Stimulated activated naive CD8-positive, alpha-beta T cell treated with anti-CD3 and anti-CD28 coated beads, Interleukin-15, Interleukin-2, amounts not matched to agents 100 ng/mL and 50 ng/mL, for 24 hours (primary cell): ENCODE data around the gene NT5M.
"Not testable (repeated sequence)": the region's sequence is repeated elsewhere in the genome, so short reads cannot be mapped to it uniquely, and the experiment has no call there.

Source experiments
- H3K27ac Mint-ChIP-seq: one replicate; pipeline ENCODE4 v1.8.0; 2021; ENCODE audit warnings: mild to moderate bottlenecking, mixed read lengths
- H3K27me3 Mint-ChIP-seq: one replicate; pipeline ENCODE4 v1.8.0; 2021; ENCODE audit warnings: mixed read lengths
- H3K36me3 Mint-ChIP-seq: one replicate; pipeline ENCODE4 v1.8.0; 2021; ENCODE audit warnings: low read depth, mixed read lengths
- H3K4me1 Mint-ChIP-seq: one replicate; pipeline ENCODE4 v1.8.0; 2021; ENCODE audit warnings: low read depth, mixed read lengths
- H3K4me3 Mint-ChIP-seq: one replicate; pipeline ENCODE4 v1.8.0; 2021; ENCODE audit warnings: mild to moderate bottlenecking, mixed read lengths
- H3K9me3 Mint-ChIP-seq: one replicate; pipeline ENCODE4 v1.8.0; 2021; ENCODE audit warnings: mixed read lengths

NT5M gene

DNA sequence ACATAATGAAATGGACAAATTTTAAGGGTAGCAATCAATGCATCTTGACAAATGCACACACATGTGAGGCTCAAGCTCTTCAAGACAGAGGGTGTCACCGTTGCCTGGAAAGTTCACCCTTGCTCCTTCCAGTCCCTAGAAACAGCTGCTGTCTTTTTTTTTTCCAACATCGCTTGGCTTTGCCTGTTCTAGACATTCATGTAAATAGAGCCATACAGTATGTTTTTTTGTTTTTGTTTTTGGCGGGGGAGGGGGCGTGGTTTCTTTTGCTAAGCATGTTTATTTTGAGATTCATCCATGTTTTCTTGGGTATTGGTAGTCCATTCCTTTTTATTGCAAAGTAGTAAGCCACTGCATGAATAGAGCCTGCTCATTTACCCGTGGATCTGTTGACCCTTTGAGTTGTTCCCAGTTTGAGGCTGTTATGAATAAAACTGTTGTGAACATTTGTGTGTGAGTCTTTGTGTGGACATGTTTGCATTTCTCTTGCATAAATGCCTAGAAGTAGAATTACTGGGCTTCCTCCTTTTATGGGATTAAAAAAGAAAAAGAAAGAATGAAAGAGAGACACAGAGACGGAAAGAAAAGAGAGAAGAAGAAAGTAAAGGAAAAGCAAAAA, 78.4 kb downstream of the NT5M start:
- H3K27ac Mint-ChIP-seq: no peak overlapping the region
- H3K4me1 Mint-ChIP-seq: no peaks in the 10 kb centered on the region
- peaks cover 9% of the 10 kb centered on the region for H3K27me3 Mint-ChIP-seq
- no peaks in the 10 kb centered on the region for H3K9me3 Mint-ChIP-seq
- no peaks in the 10 kb centered on the region for H3K36me3 Mint-ChIP-seq
- no peak overlapping the region for H3K4me3 Mint-ChIP-seq

DNA sequence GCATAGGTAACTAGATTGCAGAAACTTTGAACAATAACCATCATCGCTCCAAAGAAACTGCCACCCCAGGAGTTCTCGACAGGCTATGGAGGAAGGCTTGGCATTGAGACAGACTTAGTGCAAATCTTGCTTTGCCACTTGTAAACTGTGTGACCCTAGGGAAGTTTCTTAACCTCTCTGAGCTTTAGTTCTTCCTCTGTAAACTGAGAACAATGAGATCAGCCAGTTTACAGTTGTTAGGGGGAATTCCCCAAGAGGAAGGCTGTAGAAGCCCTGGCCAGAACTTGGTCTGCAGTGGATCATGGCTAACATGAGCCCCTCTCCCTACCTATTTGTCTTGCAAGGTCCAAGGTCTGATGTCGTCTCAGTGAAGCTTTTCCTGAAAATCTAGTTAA, 78.9 kb downstream of the NT5M start:
- Mint-ChIP-seq H3K4me1 (peaks cover under 1% of the 10 kb centered on the region), H3K27ac (no peak overlapping the region), H3K9me3 (no peaks in the 10 kb centered on the region), H3K27me3 (peaks cover 9% of the 10 kb centered on the region), H3K36me3 (no peaks in the 10 kb centered on the region), H3K4me3 (no peak overlapping the region)

DNA sequence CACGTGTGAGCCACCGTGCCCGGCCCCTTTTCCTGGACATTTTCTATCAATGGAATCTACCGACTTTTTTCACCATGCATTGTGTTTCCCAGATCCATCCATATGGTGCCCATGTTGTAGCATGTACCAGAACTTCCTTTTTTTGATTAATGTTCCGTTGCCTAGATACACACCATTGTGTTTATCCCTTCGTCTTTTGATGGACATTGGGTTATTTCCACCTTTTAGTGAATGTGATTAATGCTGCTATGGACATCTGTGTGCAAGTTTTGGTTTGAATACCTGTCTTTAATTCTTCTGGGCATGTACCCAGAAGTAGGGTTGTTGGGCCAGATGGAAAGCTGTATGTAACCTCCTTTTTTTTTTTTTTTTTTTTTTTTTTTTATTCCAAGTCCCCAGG, 79.8 kb downstream of the NT5M start:
- Mint-ChIP-seq H3K36me3 (no peaks in the 10 kb centered on the region), H3K27ac (no peak overlapping the region), H3K9me3 (no peaks in the 10 kb centered on the region), H3K4me3 (no peak overlapping the region), H3K27me3 (peaks cover 9% of the 10 kb centered on the region), H3K4me1 (peaks cover 4% of the 10 kb centered on the region)

DNA sequence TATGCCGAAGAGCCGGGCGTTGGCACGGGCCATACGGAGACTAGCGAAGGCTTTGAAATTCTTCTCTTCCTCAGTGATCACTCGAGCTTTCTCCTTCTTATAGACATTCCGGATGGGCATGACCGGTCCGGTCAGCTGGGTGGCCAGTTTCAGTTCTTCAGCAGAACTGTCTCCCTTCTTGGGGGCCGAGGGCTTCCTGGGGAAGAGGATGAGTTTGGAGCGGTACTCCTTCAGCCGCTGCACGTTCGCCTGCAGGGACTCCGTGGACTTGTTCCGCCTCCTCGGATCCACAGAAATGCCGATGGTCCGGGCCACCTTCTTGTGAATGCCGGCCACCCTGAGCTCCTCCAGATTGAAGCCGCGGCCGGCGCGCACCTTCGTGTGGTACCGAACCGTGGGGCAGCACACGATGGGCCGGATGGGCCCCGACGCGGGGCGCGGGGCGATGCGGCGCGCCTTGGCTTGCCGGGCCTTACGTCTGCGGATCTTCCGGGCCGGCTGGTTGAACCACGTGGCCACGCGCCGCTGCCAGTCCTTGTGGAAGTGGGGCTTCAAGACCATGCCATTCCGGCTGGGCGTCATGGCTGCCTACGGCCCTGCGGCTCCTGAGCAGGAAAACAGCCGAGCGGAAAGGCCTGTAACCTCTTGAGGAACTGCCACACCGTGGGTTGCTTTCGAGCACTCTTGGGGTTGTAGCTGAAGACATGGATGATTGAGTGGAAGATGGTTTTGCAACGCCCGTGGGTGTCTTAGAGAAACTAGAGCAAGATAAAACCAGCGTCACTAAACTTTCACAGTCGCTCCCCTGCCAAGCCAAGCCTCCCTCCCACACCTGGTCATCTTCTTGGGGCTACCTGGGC, 80.5 kb downstream of the NT5M start:
- H3K9me3 Mint-ChIP-seq, H3K4me3 Mint-ChIP-seq, H3K36me3 Mint-ChIP-seq, H3K27ac Mint-ChIP-seq, H3K4me1 Mint-ChIP-seq, H3K27me3 Mint-ChIP-seq: not testable (repeated sequence)

DNA sequence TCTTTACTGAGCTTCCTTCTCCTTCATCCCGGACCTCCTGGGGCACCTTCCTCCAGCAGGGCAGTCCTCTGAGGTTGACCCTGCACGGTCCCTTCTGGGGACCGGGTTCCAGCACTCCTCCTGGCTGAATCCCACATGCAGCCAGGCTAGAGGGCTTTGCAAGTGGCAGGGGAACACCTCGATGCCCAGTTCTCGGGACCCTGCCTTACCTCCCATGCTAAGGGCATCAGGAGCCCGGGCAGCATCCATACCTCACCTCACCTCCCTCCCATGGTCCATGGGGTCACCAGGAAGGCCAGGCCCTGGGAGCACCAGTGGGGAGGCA, 81.1 kb downstream of the NT5M start:
- H3K4me3 Mint-ChIP-seq: no peak overlapping the region
- peaks cover 9% of the 10 kb centered on the region for H3K27me3 Mint-ChIP-seq
- no peak overlapping the region for H3K27ac Mint-ChIP-seq
- H3K4me1 Mint-ChIP-seq: peaks cover 4% of the 10 kb centered on the region
- H3K36me3 Mint-ChIP-seq: no peaks in the 10 kb centered on the region
- H3K9me3 Mint-ChIP-seq: no peaks in the 10 kb centered on the region

DNA sequence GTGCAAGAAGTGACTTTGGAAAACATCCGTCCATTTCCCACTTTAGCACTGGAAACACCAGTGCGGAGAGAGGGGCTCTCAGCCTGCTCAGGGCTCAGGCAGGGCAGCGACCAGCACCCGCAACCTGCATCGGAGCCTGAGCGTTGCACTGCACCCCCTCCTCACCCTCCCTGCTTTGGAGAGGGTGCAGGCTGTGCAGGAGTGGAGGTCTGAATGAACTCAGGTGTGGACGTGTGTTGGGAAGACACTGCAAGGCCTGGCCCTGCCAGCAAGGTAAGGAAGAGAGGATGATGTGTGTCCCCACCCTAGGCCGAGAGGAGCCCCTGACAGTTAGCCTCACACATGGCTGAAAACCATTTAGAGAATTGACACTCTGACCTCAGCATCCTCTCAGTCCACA, 81.8 kb downstream of the NT5M start:
- no peaks in the 10 kb centered on the region for H3K36me3 Mint-ChIP-seq

DNA sequence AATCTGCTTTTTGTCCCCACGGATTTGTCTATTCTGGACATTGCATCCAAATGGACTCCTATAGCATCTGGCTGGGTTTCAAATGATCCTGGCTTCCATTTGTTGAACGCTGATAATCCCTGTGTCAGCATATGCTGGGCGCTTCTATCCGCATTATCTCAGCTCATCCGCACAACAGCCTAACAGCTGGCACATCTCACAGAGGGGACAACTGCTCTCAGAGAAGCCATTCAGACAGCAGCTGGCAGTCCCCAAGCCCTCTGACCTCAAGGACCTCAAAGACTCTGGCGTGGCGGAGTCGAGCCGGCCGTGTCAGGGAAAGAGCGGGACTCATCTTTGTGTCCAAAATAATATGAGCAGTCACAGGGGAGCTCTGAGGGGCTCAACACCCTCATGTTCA, 82.3 kb downstream of the NT5M start:
- H3K27ac Mint-ChIP-seq: no peak overlapping the region

More for the DNA sequence above, 81.8 kb downstream of the NT5M start:
- H3K27me3 Mint-ChIP-seq: peaks cover 12% of the 10 kb centered on the region
- H3K27ac Mint-ChIP-seq: no peak overlapping the region
- no peak overlapping the region for H3K4me3 Mint-ChIP-seq
- no peaks in the 10 kb centered on the region for H3K9me3 Mint-ChIP-seq
- peaks cover 7% of the 10 kb centered on the region for H3K4me1 Mint-ChIP-seq

DNA sequence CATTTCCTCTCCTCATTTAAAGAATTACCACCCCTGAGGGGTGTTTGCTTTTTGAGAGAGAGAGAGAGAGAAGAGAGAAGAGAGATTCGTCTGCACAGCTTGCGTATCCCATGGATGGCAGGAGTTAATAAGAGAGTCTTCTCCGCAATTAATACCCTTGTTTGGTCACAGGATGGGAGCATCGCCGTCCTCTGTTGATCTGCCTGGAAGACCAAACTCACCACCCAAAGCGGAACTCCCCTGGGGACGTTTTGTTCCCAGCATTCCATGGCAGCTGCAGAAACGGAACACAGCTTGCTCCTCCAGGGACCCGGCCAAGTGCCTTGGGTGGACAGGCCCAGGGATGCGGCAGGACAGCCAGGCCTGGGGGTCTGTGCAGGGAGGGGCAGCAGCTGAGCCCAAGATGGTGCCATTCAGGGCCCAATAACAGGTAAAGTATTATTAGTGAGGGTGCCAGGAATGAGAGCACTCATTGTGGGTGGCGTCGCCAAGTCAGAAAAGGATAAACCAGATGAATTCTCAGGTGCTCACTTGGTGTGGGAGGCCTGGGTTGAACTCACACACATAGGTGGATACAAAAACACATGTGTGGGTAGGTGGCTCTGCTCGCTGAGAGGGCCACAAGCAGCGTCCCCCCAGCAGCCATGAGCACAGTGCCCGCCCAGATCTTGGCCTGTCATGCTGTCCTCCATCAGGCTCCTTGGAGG, 83.1 kb downstream of the NT5M start:
- peaks cover 12% of the 10 kb centered on the region for H3K4me1 Mint-ChIP-seq
- H3K27ac Mint-ChIP-seq: no peak overlapping the region
- H3K36me3 Mint-ChIP-seq: no peaks in the 10 kb centered on the region

More for the DNA sequence above, 82.3 kb downstream of the NT5M start:
- H3K27me3 Mint-ChIP-seq: peaks cover 14% of the 10 kb centered on the region
- H3K4me1 Mint-ChIP-seq: peaks cover 11% of the 10 kb centered on the region
- H3K4me3 Mint-ChIP-seq: no peak overlapping the region
- H3K36me3 Mint-ChIP-seq: no peaks in the 10 kb centered on the region
- no peaks in the 10 kb centered on the region for H3K9me3 Mint-ChIP-seq

DNA sequence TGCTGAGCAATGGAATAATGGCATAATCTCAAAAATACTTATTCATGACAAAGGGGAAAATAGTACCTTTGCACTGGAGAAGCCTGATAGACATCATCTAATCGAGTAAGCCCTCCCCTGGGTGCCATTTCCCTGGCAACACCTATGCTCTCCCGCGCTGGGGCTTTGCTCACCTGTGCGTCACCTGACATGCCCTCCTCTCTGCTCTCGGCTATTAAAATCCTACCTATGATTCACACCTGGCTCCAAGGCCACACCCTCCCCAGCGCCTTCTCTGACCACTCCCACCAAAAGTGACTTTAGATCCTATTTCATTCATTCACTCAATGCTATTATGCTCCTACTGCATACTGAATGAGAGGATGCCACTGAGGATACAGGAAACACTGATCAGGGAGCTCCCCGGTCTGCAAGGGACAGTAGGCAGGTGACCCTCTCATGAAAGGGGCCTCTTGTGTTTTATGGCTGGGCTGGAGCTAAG, 83.9 kb downstream of the NT5M start:
- Mint-ChIP-seq H3K4me3 (no peak overlapping the region), H3K27me3 (peaks cover 11% of the 10 kb centered on the region), H3K36me3 (no peaks in the 10 kb centered on the region), H3K4me1 (peaks cover 20% of the 10 kb centered on the region), H3K27ac (no peak overlapping the region), H3K9me3 (no peaks in the 10 kb centered on the region)

More for the DNA sequence above, 83.1 kb downstream of the NT5M start:
- peaks cover 14% of the 10 kb centered on the region for H3K27me3 Mint-ChIP-seq
- no peaks in the 10 kb centered on the region for H3K9me3 Mint-ChIP-seq
- H3K4me3 Mint-ChIP-seq: no peak overlapping the region

DNA sequence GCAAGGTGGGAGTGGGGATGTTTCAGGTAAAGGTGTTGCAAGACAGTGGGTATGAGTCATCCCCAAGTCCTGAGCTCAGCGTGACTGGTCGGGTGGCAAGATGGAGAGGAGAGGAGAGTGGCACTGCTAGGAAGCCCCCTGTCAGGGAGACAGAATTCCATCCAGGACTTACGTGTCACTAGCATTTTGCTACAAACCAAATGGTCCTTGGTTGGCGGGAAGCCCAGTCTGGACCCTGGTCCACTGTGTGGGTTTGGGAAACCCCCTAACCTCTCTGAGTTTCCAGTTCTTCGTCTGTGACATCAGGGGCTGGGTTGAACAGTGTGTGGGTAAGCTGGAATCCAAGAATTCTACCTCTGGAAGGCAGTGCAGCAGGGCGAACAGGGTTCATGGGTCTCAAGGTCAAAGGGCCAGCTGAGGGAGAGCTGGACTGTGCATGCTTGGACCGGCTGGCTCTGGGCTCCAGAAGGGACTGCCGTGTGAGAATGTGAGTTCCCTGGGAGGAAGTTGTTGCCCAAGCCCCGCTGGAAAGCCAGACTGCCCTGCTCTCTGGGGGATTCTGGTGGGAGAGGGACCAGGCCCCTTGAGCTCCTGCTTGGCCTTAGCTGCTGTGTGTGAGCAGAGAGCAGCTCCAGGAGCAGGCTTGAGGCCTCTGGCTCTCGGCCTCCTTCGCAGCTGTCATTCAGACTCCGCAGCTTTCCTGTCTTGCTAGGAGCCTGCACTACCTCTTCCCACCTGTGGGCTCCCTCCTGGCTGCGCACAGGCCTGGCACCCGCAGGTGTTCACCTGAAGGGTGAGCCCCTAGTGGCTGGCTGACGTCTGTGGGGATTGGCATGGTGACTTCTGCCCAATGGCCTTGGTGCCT, 84.6 kb downstream of the NT5M start:
- Mint-ChIP-seq H3K4me3 (no peak overlapping the region), H3K9me3 (no peaks in the 10 kb centered on the region), H3K4me1 (peaks cover 25% of the 10 kb centered on the region), H3K27ac (no peak overlapping the region), H3K27me3 (peaks cover 11% of the 10 kb centered on the region), H3K36me3 (no peaks in the 10 kb centered on the region)

DNA sequence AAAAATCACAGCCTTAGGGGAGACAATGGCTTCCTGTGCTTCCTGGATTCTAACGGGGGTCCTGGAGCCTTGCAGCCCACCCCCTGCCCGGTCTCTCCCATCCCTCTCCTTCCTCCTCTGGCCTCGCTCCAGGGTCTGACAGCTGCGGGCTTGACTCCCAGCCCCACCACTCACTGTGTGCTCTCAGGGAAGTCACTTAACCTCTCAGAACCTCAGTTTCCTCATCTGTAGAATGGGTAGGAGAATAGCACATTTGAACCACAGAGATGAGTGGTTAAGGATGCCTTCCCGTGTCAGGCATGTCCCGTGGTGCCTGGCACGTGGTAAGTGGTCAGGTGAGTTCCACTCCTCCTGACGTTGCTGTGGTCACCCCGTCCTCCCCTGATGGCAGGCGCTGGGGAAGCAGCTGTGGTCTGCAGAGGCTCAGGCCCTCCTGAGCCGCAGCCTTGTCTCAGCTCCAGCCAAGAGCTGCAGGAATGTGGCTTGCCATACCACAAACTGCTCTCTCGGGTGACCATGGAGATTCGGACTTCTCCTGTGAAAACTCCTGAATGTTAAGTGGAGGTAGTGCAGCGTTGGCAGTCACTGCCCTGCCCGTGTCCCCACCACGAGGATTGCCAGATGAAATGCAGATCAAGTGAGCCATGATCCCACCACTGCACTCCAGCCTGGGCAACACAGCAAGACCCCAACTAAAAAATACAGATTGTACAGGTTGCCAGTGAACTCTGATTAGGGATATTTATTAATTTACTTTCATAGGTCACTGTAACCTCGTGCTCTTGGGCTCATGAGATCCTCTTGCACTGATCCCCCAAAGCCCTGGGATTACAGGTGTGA, 85.7 kb downstream of the NT5M start:
- Mint-ChIP-seq H3K27ac (no peak overlapping the region), H3K27me3 (peaks cover 8% of the 10 kb centered on the region), H3K36me3 (no peaks in the 10 kb centered on the region), H3K9me3 (no peaks in the 10 kb centered on the region), H3K4me1 (peaks cover 25% of the 10 kb centered on the region), H3K4me3 (no peak overlapping the region)

DNA sequence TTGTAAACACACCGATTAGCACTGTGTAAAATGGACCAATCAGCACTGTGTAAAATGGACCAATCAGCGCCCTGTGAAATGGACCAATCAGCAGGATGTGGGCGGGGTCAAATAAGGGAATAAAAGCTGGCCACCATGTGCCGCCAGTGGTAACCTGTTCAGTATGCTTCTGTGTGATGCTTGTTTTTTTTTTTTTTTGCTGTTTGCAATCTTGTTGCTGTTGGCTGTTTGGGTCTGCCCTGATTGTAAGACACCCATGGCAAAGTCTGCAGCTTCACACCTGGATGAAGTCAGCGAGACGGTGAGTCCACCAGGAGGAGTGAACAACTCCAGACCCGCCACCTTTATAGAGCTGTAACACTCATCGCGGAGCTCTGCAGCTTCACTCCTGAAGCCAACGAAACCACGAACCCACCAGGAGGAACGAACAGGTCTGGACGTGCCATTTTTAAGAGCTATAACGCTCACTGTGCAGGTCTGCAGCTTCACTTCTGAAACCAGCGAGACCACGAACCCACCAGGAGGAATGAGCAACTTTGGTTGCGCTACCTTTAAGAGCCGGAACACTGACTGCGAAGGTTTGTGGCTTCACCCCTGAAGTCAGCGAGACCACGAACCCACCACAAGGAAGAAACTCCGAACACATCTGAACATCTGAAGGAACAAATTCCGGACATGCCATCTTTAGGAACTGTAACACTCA, 88.6 kb downstream of the NT5M start:
- Mint-ChIP-seq H3K4me1 (peaks cover 34% of the 10 kb centered on the region), H3K9me3 (no peaks in the 10 kb centered on the region), H3K27ac (peak overlapping the region; percentile 79), H3K4me3 (peak overlapping the region; percentile 66), H3K36me3 (no peaks in the 10 kb centered on the region), H3K27me3 (peaks cover 8% of the 10 kb centered on the region)

DNA sequence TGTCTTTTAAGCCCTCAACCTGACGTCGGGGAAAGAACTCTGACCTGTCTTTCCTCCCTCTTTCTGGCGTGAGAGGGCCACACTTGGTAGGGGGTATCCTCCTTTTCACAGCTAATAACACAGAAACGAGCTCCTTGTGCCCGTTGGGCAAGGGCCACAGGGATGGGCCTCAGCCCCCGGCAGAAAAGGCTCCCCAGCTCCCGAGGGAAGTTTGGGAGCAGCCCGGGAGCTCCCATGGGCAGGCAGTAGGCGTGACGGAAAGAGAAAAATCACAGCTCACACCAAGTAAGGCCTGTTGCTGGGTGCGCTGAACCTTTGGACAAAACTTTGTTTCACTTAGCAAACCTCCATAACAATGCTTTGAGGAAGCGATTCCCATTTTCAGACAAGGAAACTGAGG, 90.8 kb downstream of the NT5M start:
- Mint-ChIP-seq H3K4me1 (peaks cover 34% of the 10 kb centered on the region), H3K9me3 (no peaks in the 10 kb centered on the region), H3K27me3 (peaks cover 8% of the 10 kb centered on the region), H3K27ac (no peak overlapping the region), H3K36me3 (no peaks in the 10 kb centered on the region), H3K4me3 (no peak overlapping the region)
